BE2C (cell line): ENCODE measurements around the gene NGEF.

Experiments
- DNase-seq: peaks from one replicate; pipeline ENCODE4 v3.0.0-alpha.2; 2020
- H3K27me3 ChIP-seq: fragments of 250-450 bp; sonication (Bioruptor Pico); 2 replicates; pipeline ENCODE4 v1.5.1; 2020; ENCODE audit warnings: mild to moderate bottlenecking
- H3K36me3 ChIP-seq: fragments of 250-450 bp; sonication (Bioruptor Pico); 2 replicates; pipeline ENCODE4 v1.5.1; 2020; ENCODE audit warnings: mild to moderate bottlenecking
- H3K4me1 ChIP-seq: fragments of 250-450 bp; sonication (Bioruptor Pico); 2 replicates; pipeline ENCODE4 v1.5.1; 2020
- H3K4me3 ChIP-seq: 2 replicates; pipeline ENCODE4 v1.5.1; 2011; ENCODE audit warnings: low read depth, low read length
- H3K9me3 ChIP-seq: fragments of 250-450 bp; sonication (Bioruptor Pico); 2 replicates; pipeline ENCODE4 v1.5.1; 2020
- TF ChIP-seq, protein P1 (sequence below): IDR thresholded peaks from 2 replicates; pipeline ENCODE4 v1.5.1; 2012; ENCODE audit warnings: mild to moderate bottlenecking, low read depth, low read length

NGEF gene

DNA sequence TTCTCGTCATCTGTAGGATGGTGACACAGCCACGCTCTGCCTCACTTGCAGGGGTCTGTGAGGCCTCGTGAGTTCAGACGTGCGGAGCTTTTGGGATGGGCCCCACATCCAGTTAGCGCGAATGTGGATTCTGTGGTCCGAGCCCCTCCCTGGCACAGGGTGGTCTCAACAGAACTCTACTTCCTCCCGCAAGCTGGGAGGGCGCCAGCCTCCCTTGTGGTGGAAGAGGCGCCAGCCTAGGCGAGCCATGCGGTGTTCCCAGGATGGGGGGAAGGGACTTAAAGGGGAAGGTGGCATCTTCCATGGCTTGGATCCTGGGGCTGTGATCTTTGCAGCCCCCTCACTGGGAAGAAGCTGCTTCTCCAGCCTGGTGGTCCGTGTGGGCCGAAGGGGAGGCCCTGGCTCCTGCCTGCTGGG is 141.6 kb downstream of the NGEF start:
- Histone ChIP-seq H3K9me3 (no peaks in the 10 kb centered on the region), H3K27me3 (peaks cover 11% of the 10 kb centered on the region), H3K4me3 (no peak overlapping the region), H3K36me3 (no peaks in the 10 kb centered on the region), H3K4me1 (no peaks in the 10 kb centered on the region)
- TF ChIP-seq, protein P1, sequence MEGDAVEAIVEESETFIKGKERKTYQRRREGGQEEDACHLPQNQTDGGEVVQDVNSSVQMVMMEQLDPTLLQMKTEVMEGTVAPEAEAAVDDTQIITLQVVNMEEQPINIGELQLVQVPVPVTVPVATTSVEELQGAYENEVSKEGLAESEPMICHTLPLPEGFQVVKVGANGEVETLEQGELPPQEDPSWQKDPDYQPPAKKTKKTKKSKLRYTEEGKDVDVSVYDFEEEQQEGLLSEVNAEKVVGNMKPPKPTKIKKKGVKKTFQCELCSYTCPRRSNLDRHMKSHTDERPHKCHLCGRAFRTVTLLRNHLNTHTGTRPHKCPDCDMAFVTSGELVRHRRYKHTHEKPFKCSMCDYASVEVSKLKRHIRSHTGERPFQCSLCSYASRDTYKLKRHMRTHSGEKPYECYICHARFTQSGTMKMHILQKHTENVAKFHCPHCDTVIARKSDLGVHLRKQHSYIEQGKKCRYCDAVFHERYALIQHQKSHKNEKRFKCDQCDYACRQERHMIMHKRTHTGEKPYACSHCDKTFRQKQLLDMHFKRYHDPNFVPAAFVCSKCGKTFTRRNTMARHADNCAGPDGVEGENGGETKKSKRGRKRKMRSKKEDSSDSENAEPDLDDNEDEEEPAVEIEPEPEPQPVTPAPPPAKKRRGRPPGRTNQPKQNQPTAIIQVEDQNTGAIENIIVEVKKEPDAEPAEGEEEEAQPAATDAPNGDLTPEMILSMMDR: no peak
- DNase-seq: no peak

DNA sequence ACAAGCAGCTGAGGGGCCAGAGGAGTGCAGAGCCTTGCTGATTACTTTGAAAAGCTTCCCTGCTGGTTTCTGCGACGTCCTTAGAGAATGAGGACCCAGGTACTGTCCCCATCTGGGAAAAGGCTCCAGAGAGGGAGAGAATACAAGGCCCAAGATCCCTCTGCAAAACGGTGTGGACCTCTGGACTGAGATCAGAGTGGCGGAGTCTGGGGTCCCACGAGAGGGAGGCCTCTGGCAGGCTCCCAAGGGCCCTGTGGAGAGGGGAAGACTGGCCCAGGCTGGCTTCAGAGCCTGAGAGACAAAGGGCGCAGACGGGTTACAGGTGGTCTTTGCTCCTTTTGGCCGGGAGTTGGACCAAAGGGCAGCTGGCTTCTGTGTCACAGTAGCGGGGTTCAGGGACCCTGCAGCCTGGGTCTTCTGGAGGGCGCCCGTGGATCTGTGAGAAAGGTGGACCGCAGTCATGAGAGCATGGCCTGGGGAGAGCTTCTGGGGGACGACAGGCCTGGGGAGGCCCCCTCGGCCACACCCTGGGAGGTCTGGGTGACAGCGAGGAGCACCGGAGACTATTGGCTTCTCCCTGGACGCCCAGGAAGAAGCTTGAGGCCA is 142.2 kb downstream of the NGEF start:
- Histone ChIP-seq H3K27me3 (peaks cover 7% of the 10 kb centered on the region), H3K36me3 (no peaks in the 10 kb centered on the region), H3K9me3 (no peaks in the 10 kb centered on the region), H3K4me3 (no peak overlapping the region), H3K4me1 (no peaks in the 10 kb centered on the region)
- TF ChIP-seq, protein P1: no peak
- DNase-seq: no peak

DNA sequence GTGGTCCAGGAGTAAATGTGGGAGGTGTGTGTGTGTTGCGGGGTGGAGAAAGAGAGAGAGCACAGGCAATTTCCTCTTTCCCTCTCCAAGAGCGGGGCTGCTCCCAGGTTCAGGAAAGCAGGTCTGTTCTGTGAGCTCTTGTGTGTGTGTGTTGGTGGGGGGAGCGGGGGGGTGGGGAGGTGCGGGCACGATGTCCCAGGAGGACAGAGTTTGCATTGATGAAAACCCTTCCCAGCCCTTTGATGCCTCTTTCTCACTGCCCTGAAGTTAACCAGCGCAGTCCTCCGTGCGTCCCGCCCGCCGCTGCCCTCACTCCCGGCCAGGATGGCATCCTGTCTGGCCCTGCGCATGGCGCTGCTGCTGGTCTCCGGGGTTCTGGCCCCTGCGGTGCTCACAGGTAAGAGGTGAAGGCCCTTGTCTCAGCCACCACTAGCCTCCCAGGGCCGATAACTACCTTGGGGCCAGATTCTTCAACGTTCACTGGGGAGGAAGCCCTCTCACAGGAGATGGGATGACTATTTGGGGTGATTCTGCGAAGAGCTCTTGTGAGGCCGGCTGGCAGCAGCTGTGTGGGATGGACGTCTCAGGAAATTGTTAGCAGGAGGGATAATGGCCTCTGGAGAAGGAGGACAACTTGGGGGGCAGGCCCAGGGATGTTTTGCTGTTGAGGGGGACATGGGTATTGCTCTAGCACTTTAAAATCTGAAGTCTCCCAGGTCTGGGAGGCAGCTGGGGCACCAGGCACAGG is 142.9 kb downstream of the NGEF start, which contains the start of gene SNORC:
Gene SNORC (plus strand): TSS at position 247 of the 748 bp plus-strand sequence. CDS start 78 bp downstream, at position 325.
- H3K9me3 ChIP-seq: no peaks in the 10 kb centered on the region
- H3K4me3 ChIP-seq: no peak within 1 kb of the TSS
- H3K27me3 ChIP-seq: peaks cover under 1% of the 10 kb centered on the region; the same call in 1 of the 2 replicates
- H3K36me3 ChIP-seq: no peaks in the 10 kb centered on the region
- H3K4me1 ChIP-seq: no peaks in the 10 kb centered on the region
- DNase-seq: no peak
- TF ChIP-seq, protein P1: no peak

DNA sequence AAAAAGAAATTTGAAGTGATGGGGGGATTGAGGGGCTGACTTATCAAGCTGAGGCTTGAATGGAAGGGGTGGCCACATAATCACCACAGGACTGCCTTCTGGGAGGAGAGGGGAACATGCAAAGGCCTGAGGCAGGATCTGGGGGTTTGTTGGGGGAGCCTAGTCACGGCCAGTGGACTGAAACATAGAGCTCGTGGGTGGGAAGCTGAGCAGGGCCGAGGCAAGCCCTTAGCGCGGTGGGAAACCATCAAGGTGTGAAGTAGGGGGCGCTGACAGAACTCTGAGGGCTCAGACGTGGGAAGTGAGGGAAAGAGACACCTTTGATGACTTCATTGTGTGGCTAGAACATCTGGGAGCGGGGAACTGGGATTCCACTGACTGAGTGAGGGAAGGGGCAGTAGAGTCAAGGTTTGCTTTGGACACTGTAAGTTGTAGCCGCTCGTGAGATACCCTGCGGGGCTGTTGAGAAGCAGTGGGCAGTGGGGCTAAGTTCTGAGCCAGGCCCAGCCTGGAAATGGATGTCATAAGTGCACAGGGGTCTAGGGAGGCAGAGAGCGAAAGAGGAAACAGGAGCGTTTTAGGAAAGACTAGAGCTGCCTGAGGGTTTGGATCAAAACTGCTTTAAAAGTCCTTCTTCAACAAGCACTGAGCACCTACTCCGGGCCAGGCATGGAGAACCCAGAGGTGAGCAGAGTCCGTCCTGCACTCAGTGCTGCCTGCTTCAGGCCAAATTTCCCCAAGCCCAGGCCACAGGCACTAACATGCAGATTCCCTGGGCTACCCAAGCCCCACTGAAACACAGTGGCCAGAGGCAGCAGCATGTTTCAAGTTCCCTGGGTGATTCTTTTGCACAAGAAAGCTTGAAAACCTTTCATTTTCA is 143.7 kb downstream of the NGEF start:
- no peak for DNase-seq
- Histone ChIP-seq H3K9me3 (no peaks in the 10 kb centered on the region), H3K4me1 (no peaks in the 10 kb centered on the region), H3K36me3 (no peaks in the 10 kb centered on the region), H3K4me3 (no peak overlapping the region), H3K27me3 (no peaks in the 10 kb centered on the region)
- TF ChIP-seq, protein P1: no peak

DNA sequence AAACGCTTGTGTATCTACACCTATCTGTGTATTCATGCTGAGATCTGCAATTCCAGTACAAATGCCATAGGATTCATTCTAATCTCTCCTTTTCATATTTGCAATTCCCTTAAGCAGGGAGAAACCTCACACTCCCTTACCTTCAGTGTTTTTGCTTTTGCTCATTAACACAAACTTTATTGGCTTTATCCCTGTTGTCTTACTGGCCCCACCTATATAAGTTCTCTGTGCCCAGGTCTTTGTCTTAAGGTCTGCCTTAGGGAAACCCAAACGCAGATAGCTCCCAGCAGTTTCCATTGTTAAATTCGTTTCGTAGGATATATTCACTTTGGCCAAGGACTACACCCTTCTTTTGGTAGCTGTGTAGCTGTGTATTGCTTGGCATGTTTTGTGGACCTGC is 147.0 kb downstream of the NGEF start:
- Histone ChIP-seq H3K36me3 (peaks cover 3% of the 10 kb centered on the region), H3K4me3 (no peak overlapping the region), H3K27me3 (no peaks in the 10 kb centered on the region), H3K4me1 (no peaks in the 10 kb centered on the region), H3K9me3 (no peaks in the 10 kb centered on the region)
- no peak for DNase-seq
- TF ChIP-seq, protein P1: no peak
